Stomach (tissue), 9 donors: ENCODE data around the gene ADAD2. TPM values are rescaled to one million over a fixed set of nuclear protein-coding genes. Genes with fewer than 3 reads are reported as not detected.

ENCODE experiments used
- DNase-seq, 2 donors: peaks; one replicate each; pipeline versions ENCODE4 v3.0.0 to v3.0.0-alpha.2; 2013 to 2019
- H3K27ac ChIP-seq, 5 donors: fragments of 200-600 bp in 4 of 5; sonication (generic) in 4 of 5; one replicate each; pipeline ENCODE4 v1.5.1; 2013 to 2019; ENCODE audit warnings: mild to moderate bottlenecking in 1 of 5, moderate library complexity in 1 of 5
- H3K27me3 ChIP-seq, 3 donors: fragments of 200-600 bp; sonication (generic); one replicate each; pipeline ENCODE4 v1.5.1; 2017 to 2019; ENCODE audit warnings: mixed run types in 1 of 3
- H3K36me3 ChIP-seq, 4 donors: fragments of 200-600 bp; sonication (generic); 1 replicate in 3 of 4; 2 replicates in 1 of 4; pipeline ENCODE4 v1.5.1; 2016 to 2019
- H3K4me1 ChIP-seq, 4 donors: fragments of 200-600 bp; sonication (generic); one replicate each; pipeline ENCODE4 v1.5.1; 2016 to 2019
- H3K4me3 ChIP-seq, 4 donors: fragments of 200-600 bp; sonication (generic) in 3 of 4; one replicate each; pipeline ENCODE4 v1.5.1; 2016 to 2019; ENCODE audit warnings: mild to moderate bottlenecking in 1 of 4
- H3K9me3 ChIP-seq, 4 donors: fragments of 200-600 bp; sonication (generic); one replicate each; pipeline ENCODE4 v1.5.1; 2016 to 2019
- CTCF ChIP-seq, 7 experiments: fragments of 450-650 bp in 4 of 7; fragments of 200-600 bp in 3 of 7; sonication (generic) in 3 of 7; IDR thresholded peaks; one replicate each; pipeline ENCODE4 v1.5.1; 2016 to 2019; ENCODE audit warnings: antibody characterized with exemption in 7 of 7, control low read depth in 2 of 7, mild to moderate bottlenecking in 1 of 7
- EP300 ChIP-seq: sonication (generic); formaldehyde crosslinking; IDR thresholded peaks from one replicate; pipeline ENCODE4 v1.6.1; 2017; ENCODE audit warnings: antibody characterized with exemption
- POLR2A ChIP-seq, 4 donors: fragments of 450-650 bp; IDR thresholded peaks; one replicate each; pipeline ENCODE4 v1.6.1; 2016; ENCODE audit warnings: antibody characterized with exemption in 4 of 4, control low read depth in 2 of 4, mild to moderate bottlenecking in 1 of 4, moderate library complexity in 1 of 4
- POLR2AphosphoS5 ChIP-seq, 3 donors: sonication (generic); formaldehyde crosslinking; IDR thresholded peaks; one replicate each; pipeline ENCODE4 v1.6.1; 2016; ENCODE audit warnings: antibody characterized with exemption in 3 of 3
- WGBS, 5 donors: extraction: QIAGEN DNeasy Blood & Tissue Kit in 3 of 5; methylation state at CpG; one replicate each; pipeline versions ENCODE4 v1.1.5 to v1.1.7; 2013 to 2018; 5-methylcytosine and 5-hydroxymethylcytosine counted together
- intact Hi-C: fragments of 100-400 bp; cut with DNase I; formaldehyde crosslinking; loops from one replicate; pipeline ENCODE4 v1.15.1; 2023; ENCODE audit warnings: low total_unique reads
- polyA plus RNA-seq, 3 donors: library from polyadenylated mRNA; stranded (reverse); fragments of 200-250 nt; gene quantifications; one replicate each; pipeline ENCODE4 v1.2.3, GENCODE V29; 2013
- total RNA-seq, 5 donors: library from RNA; depleted of rRNA; stranded (reverse); fragments of >200 nt; gene quantifications; one replicate each; pipeline versions ENCODE4 v1.1.0 to v1.2.3, GENCODE V29; 2014 to 2016
- donor health status: healthy with polysubstance abuse.
- donor health status: Bipolar disorder and iron deficiency.
- donor health status: healthy.

Gene ADAD2
- total and polyA plus RNA-seq, 8 donors, result 0.18 to 4.3 (median 2.5) TPM; not detected in 4

DNA sequence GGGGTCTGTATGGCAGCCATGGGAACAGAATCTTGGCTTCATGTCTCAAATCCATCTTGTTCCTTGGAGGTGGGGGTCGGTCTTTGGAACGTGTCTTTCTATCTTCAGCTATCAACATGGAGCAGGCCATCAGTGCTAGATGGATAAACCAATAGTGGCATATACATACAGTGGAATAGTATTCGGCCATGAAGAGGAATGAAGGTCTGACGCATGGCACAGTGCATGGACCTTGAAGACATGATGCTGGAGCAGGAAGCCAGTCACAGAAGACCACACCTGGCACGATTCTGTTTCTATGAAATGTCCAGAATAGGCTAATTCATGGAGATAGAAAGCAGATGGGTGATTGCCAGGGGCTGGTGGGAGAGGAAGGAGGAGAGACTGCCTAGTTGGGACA is 41.1 kb downstream of the ADAD2 start:
- Histone ChIP-seq H3K27me3 (peaks cover 0 to 10% (median 0%) of the 10 kb centered on the region in 3 donors), H3K27ac (no peak overlapping the region), H3K9me3 (no peaks in the 10 kb centered on the region), H3K4me3 (no peak overlapping the region), H3K36me3 (no peaks in the 10 kb centered on the region), H3K4me1 (peaks cover 4 to 16% (median 9%) of the 10 kb centered on the region in 4 donors)
- no peak for DNase-seq
- WGBS, 5 donors, result 82 to 92% (median 86%) methylated on average over 5 of the region's 5 CpGs
- intact Hi-C loops, result no loop called here
- TF ChIP-seq POLR2A (IDR thresholded peaks at IDR 0.05) (no peak), POLR2AphosphoS5 (IDR thresholded peaks at IDR 0.05) (no peak), CTCF (IDR thresholded peaks at IDR 0.05) (no peak), EP300 (no peak)

DNA sequence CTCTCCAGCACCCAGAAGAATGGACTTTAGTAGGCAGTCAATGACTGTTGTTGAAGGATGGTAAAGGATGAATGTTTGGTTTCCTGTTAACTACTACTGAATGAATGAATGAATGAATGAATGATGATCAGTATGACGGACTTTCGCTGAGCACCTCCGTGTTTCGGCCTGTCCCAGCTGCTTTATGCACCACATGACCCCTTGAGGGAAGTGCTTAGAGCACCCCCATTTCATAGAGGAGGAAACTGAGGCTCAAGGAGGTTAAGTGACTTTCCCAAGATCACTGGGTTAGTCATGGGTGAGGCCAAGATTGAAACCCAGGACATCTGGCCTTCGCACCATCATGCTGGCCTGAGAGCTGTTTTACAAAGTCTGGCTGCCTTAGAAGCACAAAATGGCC is 42.0 kb downstream of the ADAD2 start:
- no peak for DNase-seq
- Histone ChIP-seq H3K9me3 (no peaks in the 10 kb centered on the region), H3K4me1 (peaks cover 1 to 12% (median 4%) of the 10 kb centered on the region in 4 donors), H3K27ac (no peak overlapping the region), H3K4me3 (no peak overlapping the region), H3K36me3 (no peaks in the 10 kb centered on the region), H3K27me3 (peaks cover 0 to 14% (median 0%) of the 10 kb centered on the region in 3 donors)
- 90 to 96% (median 92%) methylated on average over 5 of the region's 5 CpGs for whole genome bisulfite sequencing, 5 donors
- intact Hi-C loops, result no loop called here
- no peak for TF ChIP-seq POLR2AphosphoS5 (IDR thresholded peaks at IDR 0.05)
- TF ChIP-seq EP300, result no peak
- no peak for TF ChIP-seq CTCF (IDR thresholded peaks at IDR 0.05)
- no peak for TF ChIP-seq POLR2A (IDR thresholded peaks at IDR 0.05)

GRCh38 chr16:84233748-84234147 is 42.8 kb downstream of the ADAD2 start:
- intact Hi-C loops, result no loop called here
- TF ChIP-seq POLR2A (IDR thresholded peaks at IDR 0.05) (no peak), POLR2AphosphoS5 (IDR thresholded peaks at IDR 0.05) (no peak), EP300 (no peak), CTCF (IDR thresholded peaks at IDR 0.05) (no peak)
- peaks cover 0 to 19% (median 0%) of the 10 kb centered on the region in 3 donors for H3K27me3 ChIP-seq
- H3K4me1 ChIP-seq, result peaks cover 0 to 5% (median 0%) of the 10 kb centered on the region in 4 donors
- no peak for DNase-seq
- H3K27ac ChIP-seq, result peak overlapping the region in 1 of 5 donors; percentile 70
- WGBS, 5 donors, result 72 to 83% (median 80%) methylated on average over 9 of the region's 9 CpGs
- no peak overlapping the region for H3K4me3 ChIP-seq
- H3K9me3 ChIP-seq, result no peaks in the 10 kb centered on the region
- H3K36me3 ChIP-seq, result no peaks in the 10 kb centered on the region

GRCh38 chr16:84234321-84235241 is 43.6 kb downstream of the ADAD2 start:
- TF ChIP-seq CTCF (IDR thresholded peaks at IDR 0.05) (no peak), POLR2AphosphoS5 (IDR thresholded peaks at IDR 0.05) (no peak), POLR2A (IDR thresholded peaks at IDR 0.05) (no peak), EP300 (no peak)
- peak in 1 of 2 donors; percentile 36 for DNase-seq
- WGBS, 5 donors, result 52 to 55% (median 54%) methylated on average over 21 of the region's 21 CpGs

More at GRCh38 chr16:84234321-84235241, 43.6 kb downstream of the ADAD2 start:
- intact Hi-C loops, result no loop called here
- peak overlapping the region in 1 of 5 donors; percentile 70 for H3K27ac ChIP-seq
- H3K36me3 ChIP-seq, result no peaks in the 10 kb centered on the region
- H3K27me3 ChIP-seq, result peaks cover 0 to 26% (median 5%) of the 10 kb centered on the region in 3 donors
- no peaks in the 10 kb centered on the region for H3K9me3 ChIP-seq
- no peak overlapping the region for H3K4me3 ChIP-seq
- peaks cover 0 to 5% (median 0%) of the 10 kb centered on the region in 4 donors for H3K4me1 ChIP-seq
